Stimulated activated CD8-positive, alpha-beta memory T cell treated with anti-CD3 and anti-CD28 coated beads, Interleukin-2, amount 100 ng/mL, for 48 hours (primary cell): ENCODE results near the gene GALNT2.

ENCODE experiments used
- DNase-seq, 2 donors: peaks; one replicate each; pipeline ENCODE4 v3.0.0-alpha.2; 2020; ENCODE audit warnings: low read depth in 2 of 2

GALNT2 gene

DNA sequence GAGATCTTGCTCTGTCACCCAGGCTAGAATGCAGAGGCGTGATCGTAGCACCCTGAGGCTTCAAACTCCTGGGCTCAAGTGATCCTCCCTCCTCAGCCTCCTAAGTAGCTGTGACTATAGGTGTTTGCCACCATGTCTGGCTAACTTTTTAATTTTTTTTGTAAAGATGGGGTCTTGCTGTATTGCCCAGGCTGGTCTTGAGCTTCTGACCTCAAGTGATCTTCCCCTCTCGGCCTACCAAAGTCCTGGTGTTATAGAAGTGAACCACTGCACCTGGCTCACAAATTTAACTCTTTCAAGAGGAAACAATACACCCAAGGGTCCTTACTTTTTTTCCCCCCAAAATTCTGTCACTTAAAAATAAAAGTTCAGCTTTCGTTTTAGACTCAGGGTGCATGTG, 62.3 kb downstream of the GALNT2 start:
- no peak for DNase-seq

DNA sequence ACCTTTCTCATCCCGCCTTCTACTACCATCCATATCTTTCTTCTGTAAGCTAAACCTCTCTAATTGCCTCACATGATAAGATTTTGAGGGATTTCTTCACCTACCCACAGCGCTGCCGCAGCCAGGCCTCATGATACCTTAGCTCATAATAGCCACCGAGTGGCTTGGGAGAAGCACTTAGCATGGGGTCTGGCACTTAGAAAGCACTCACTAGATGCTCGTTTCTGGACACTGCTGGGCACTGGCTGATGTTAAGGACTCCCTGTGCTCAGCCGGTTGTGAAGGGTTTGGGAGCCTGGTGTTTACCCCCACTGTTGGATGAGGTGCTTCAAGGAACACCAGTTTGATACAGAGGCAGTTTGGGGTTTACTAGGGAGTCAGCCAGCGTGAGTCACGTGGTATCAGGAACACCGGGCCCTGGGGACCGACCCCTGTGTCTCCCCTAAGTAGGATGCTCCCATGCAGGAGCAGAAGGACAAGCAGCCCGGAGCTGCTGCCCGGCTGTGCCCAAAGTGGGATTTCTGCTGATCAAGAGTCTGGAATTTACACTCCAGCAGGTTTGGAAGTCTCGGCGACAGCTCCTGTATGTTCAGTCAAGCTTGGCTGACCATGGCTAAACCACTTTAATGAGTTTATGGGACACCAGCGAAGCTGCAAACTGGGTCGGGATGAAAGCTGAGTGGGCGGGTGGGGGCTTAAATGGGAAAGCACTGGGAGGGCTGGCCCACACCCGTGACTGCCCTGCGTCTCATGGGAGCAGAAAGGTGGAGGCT, 63.3 kb downstream of the GALNT2 start:
- DNase-seq: no peak

DNA sequence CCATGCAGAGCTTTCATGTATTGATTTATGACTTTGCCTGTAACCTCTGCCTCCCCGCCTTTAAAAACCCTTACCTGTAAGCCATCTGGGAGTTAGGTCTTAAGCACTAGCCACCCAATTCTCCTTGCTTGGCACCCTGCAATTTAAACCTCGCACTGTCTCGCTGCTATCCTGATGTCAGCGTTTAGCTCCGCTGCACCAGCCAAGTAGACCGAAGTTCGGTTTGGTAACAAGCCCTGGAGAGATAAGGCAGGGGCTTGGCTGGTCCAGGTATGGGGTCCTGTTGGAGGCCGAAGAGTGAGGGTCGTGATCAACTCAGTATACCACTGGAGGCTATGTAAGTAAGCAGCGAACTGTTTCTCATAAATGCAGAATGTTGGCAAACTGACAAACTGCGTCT, 64.4 kb downstream of the GALNT2 start:
- DNase-seq: no peak

DNA sequence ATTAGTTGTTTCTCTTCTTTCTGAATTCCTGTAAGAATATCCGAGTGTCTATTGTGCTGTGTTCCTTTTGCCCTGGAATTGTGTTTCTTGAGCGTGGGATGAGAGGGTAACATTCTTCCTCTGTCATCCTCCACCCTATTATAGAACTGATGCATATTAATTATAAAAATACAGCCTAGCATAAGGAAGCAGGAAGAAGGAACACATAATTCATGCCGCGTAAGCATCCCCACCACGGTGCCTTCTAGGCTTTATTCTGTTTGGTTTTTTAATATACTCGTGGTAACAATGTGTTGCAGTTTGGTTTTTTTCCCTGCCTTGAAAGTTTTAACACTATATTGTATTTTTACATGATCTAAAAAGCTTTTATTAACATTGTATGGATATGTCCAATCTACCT, 65.7 kb downstream of the GALNT2 start:
- DNase-seq: no peak

DNA sequence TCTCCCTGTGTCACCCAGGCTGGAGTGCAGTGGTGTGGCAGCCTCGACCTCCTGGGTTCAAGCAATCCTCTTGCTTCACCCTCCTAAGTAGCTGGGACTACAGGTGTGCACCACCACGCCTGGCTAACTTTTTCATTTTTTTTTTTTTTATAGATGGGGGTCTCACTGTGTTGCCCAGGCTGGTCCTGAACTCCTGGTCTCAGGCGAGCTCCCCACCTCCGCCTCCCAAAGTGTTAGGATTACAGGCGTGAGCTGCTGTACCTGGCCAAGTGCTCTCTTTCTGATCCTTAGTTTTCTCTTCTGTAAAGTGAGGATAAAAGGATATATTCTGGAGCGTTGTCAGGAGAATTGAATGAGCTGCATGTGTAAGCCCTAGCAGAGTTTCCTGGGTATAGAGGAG, 68.7 kb downstream of the GALNT2 start:
- no peak for DNase-seq

DNA sequence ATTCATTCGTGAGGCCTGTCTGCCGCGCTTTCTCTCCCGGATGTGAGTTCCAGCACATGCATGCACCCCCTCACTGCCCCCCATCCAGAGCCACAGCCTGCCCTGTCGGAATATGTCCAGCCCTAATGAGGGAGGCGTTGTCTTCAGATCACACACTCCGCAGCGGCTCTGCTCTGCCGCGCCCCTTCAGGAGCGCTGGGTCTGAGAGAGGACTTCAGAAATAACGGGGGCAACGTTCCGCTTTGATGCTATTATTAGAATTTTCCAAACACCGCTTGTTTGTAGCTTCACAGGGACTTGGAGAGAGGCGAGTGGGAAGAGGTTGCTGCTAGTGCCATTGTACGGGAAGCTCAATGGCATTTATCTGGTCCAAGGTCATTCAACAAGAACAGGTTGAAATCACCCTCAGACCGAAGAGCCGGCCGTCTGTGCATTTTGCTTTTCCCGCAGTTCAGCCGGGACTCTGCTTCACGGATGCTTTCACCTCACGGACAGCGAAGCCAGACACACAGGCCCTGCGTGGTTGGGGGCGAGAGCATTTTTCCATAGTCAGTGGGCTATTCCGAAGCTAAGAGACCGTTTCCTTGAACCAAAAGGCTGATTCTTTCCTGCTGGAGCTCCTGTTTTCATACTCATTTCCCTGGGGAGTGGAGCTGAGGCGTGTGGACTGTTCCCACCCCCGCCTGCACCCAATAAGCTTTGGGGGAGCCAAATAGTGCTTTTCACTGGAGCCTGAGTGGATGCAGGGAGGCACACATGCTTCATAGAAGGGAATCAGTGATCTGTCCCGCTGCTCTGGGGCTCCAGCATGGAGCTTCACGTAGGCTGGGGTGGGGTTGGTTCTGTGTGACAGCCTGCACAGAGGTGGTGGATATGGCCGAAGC, 69.7 kb downstream of the GALNT2 start:
- DNase-seq: no peak

DNA sequence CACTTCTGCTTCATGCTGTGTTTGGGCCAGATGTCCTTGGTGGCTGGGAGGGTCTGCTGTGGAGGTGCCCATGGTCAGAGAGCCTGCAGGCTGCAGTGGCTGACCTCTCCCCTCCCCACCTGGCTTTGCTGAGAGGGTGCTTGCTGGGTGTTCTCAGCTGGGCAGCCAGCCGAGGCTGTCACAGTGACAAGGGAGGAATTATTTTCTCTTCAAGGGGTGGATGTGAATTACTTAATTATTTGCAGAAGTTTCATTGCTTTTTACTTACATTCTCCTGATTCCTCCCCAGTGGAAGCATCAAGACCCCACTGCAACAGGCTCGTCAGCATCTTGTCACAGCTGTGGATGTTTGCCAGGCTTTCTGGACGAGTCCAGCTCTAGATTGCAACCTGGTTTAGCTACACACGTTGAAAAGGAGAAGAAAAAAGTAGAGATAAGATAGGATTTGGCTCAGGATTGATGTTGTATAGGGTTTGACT, 70.3 kb downstream of the GALNT2 start:
- DNase-seq: no peak

DNA sequence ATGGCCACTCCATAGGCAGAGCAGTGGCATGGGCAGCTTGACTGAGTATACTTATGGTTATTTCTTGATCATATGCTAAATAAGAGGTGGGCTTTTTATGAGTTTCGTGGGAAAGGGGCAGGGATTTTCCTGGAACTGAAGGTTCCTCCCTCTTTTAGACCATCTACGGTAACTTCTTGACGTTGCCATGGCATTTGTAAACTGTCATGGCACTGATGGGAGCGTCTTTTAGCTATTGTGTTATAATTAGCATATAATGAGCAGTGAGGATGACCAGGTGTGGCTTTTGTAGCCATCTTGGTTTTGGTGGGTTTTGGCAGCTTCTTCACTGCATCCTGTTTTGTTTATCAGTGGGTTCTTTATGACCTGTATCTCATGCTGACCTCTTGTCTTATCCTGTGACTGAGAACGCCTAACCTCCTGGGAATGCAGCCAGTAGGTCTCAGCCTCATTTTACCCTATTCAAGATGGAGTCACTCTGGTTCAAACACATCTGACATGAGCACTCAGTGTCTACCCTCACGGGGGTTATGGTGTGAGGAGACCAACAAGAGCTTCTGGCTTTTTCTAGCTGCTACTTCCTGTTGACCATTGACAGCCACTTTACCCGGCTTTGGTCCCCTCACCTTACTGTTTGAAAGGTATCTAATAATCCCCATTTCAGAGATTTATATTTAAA, 71.7 kb downstream of the GALNT2 start:
- no peak for DNase-seq

DNA sequence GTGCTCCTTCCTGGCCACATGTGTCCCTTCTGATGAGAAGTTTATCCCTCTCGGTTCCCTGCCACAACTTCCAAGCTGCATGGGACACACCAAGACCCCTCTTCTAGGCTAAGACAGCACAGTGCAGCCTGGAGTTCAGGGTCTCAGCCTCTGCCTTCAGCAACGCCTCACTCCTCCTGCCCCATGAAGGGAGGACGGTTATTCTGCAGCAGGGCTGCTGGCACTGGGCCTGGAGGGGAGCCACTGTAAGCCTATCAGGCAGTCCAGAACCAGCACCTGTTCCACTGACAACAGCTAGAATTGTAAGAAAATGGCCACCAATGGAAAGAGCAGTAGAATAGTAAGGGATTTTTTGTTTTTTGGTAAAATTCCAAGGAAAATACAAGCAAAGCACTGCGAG, 72.3 kb downstream of the GALNT2 start:
- no peak for DNase-seq

DNA sequence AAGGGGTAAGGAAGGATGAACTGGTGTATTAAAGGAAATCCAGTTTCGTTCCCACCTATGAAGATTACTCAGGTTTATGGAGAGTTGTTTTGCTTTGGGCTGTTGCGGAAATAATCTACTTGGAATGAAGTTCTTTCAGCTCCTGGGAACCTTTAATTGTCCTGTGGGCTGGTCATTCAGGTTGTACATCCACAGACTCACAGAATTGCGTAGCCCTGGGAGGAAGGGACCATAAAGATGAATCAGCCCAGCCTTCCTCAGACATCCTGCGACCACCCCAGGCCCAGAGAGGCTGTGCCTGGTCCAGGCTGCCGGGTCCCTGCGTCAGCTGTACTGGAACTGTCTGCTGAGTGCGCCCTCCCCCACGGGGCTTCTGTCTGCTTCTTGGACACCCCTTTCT, 72.7 kb downstream of the GALNT2 start:
- DNase-seq: no peak

DNA sequence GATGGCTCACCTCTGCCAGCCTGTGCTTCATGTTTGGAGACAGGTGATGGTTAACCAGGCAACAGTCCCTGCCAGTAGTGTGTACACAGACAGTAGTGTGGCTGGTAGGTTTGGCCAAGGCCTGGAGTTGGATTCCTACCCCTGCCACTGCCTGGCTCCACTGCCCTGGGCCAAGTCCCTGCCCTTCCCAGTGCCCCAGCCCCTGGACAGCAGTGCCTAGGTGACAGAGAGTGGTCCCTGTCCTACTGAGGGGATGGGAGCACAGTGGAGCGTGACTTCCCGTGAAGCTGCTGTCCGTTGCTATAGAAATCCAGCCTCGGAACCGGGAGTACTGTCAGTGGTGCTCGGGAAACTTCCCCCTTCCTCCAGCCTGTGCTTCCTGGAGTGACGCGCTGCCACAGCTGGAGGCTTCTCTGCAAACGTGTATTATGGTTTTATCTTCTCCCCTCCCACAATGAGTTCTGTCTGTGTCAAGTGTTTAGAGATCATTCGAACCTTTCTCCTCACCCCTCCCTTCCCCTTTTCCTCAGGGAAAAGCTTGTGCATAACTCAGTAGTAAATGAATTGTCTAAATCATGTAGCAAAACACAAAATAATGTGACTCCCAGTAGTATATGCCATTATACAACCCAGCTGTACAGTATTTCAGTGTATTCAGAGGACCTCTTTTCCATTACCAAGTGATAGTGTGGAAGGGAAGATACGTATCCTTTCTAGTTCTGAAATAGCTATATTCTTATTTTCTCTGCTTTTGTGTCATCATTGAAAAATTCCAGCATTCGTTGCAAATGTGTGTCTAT, 73.4 kb downstream of the GALNT2 start:
- no peak for DNase-seq

DNA sequence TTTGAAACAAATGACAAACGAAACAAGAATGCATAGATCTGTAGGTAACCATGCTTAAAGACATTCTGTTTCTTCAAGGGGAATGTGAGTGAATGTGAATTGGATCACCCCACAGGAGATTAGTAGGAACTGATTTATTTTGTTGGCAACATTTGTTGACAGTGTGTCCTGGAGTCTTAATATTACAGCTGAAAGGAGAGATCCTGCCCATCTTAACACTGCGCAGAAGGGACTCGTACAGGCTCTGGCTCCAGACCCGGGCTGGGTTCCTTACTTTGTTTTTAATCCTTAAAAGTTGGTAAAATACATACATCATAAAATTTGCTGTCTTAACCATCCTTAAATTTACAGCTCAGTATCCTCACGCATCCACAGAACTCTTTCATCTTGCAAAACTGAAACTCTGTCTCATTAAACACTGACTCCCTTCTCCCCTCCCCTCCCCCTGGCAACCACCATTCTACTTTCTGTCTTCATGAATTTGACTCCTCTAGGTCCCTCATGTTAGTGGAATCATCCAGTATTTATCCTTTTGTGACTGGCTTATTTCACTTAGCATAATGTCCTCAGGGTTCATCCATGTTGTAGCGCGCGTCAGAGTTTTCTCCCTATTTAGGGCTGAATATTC, 74.1 kb downstream of the GALNT2 start:
- no peak for DNase-seq

DNA sequence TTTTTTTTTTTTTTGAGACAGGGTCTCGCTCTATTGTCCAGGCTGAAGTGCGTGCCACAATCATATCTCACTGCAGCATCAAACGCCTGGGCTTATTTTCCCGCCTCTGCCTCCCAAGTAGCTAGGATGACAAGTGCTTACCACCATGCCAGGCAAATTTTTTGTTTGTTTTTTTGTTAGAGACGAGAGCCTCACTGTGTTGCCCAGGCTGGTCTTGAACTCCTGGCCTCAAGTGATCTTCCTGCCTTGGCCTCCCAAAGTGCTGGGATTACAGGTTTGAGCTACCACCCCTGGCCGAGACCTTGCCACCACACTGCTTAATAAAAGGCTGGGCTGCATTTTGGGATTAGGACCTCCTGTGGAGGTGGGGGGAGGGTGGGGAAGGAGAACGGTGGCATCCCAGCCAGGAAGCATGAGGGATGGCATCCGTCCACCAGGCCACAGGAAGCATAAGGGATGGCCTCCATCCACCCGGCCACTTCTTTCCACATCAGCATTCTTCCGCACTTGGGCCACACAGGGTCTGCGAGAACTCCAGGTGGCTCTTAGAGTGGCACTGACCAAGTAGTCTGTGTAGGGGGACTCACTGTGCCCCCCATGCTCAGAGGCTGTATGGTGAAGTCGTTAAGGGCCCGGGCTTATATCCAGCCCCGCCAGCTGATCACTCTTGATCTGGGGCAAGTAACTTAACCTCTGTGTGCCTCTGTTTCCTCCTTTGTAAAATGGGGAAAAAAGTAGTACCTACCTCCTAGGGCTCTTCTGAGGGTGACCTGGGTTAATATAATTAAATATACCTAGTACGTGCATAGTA, 75.0 kb downstream of the GALNT2 start:
- no peak for DNase-seq

DNA sequence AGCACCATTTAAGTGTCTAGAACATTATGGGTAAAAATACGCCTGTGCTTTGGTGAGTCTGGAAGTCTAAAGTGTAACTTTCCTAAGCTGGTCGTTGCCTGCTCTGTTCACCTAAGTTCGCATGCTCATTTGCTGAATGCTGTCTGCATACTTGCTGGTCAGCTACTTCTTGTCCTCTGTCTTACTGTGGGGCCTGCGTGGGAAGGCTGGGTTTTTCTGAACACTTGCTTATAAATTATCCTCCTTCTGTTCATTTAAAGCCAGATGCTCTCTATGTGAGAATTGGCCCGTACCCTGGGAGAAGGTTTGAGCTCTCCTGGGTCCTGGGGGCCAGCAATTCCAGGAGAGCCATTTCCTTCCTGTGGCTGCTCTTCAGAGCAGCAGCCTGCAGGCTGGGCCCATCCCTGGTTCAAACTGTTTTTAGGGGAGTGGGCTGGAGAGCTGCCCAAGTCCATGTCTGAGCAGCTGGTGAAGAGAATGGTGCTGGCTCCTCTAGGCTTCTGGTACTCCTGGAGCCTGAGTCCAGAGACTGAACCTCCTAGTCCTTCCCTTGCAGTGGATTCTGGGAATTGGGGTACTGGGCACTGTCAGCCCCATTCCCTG, 75.7 kb downstream of the GALNT2 start:
- no peak for DNase-seq

DNA sequence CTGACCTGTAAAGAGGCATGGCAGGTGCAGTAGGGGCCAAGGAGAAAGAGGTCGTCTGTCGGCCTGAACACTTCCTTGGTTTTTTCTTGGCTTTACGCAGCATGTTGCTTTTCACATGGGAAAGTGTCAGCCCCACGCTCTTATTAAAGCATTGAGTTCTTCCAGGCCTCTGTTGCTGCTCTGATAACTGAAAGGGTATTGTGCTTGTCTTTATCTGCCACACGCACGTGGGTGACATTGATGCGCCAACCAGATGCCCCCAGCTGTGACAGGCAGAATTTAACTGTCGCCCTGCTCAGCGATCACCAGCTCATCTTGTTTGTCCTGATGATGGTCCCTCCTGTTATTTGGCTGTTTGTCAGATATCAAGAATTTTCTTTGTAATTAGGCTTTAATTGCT, 76.5 kb downstream of the GALNT2 start:
- no peak for DNase-seq

DNA sequence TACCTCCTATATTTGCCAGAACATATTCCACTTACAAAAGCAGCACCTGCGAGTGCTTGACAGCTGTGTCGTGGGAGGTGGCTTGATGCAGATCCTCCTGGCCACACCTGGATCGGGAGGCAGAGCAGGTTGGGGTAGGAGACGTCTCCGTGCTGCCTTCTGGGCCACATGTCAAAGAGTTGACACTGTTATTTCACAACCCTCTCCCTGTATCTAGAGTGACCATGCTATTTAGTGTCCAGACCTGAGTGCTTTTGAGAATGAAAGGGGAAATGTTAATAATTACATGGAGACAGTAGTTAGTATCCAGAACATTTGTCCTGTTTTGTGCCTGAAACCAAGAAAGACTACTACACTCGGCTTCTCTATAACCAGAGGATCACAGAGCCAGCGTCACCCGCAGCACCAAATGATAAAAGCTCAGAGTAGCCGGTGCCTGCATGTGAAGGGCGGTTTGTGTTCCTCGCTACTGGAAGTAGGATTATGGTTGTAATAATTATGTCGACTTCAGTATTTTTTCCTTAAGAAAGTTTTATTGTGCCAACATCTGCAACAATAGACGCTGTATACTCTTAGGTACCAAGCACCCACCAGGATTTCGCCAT, 77.1 kb downstream of the GALNT2 start:
- no peak for DNase-seq

DNA sequence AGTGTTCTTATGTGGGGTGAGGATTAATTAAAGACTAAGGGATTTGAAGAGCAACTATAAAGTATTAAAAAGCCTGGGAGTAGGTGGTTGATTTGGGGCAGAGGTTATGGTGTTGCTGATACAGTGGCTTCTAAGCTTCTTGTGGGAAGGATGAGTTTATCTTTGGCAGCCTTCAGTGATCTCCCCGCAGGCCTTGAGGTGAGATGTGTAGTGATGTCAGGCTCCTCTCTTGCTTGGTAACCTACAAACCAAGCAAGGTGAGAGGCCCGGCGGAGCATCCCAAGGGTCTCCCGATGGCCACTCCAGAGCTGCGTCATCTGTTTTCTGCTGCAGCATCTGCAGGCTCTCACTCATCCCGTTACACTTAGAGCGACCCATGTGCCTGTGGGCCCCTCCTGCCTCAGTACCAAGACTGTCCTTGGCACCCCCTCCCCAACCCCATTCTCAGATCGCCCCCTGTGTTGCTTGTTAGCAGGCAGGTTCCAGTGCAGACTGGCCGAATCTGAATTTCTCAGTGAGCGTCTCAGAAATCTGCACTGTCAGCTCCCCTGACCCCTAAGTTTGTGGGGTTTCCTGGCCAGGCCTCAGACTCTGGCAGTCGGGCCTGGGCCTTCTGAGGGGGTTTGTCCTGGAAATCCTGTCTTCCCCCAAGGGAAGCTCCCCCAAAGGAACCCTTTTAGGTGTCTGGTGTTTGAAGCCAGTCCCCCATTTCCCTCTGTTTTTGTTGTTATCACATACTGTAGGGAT, 77.9 kb downstream of the GALNT2 start:
- DNase-seq: no peak

DNA sequence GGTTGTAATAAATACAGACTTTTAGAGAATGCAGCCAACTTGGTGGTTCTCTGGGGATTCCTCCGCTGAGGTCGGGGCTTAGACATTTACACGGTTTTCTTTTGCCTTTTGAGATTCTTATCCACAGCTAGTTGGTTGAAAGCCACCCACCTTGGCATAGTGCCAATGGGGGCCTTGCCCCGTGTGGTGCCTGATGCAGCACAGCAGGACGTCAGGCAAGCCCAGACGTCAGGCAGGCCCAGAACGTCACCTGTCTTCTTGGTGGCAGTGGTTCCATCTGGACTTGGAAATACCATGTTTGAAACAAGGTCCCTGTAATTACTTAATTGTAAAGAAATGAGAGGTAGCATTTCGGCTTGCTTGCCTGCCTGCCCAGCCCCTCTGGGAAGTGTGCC, 78.5 kb downstream of the GALNT2 start:
- DNase-seq: no peak
